ENCODE data around the gene NSUN3.

The NSUN3 gene

DNA sequence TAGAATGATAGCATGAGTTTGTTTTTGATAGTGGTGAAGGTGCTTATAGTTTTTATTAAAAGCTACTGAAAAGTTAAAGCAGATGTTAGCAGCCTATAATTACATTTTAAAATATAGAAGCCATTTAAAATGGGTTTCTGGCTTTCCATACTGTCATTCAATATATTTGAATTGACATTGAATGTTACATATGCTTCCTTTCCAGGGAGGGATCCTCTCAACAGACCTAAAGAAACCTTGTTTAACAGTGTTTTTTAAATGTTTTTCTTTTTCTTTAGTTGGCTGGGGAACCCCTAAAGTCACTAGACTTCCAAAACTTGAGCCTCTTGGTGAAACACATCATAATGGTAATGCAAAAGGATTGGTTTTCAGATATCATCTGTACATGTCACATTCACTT is 12.3 kb upstream of the NSUN3 start:
- DNase-seq (ENCODE audit: insufficient read length, low spot score) (no peak), FAIRE-seq (no peak)
- TF ChIP-seq, protein P1, sequence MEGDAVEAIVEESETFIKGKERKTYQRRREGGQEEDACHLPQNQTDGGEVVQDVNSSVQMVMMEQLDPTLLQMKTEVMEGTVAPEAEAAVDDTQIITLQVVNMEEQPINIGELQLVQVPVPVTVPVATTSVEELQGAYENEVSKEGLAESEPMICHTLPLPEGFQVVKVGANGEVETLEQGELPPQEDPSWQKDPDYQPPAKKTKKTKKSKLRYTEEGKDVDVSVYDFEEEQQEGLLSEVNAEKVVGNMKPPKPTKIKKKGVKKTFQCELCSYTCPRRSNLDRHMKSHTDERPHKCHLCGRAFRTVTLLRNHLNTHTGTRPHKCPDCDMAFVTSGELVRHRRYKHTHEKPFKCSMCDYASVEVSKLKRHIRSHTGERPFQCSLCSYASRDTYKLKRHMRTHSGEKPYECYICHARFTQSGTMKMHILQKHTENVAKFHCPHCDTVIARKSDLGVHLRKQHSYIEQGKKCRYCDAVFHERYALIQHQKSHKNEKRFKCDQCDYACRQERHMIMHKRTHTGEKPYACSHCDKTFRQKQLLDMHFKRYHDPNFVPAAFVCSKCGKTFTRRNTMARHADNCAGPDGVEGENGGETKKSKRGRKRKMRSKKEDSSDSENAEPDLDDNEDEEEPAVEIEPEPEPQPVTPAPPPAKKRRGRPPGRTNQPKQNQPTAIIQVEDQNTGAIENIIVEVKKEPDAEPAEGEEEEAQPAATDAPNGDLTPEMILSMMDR (IDR thresholded peaks at IDR 0.05; ENCODE audit: insufficient read depth, missing control alignments): no peak

DNA sequence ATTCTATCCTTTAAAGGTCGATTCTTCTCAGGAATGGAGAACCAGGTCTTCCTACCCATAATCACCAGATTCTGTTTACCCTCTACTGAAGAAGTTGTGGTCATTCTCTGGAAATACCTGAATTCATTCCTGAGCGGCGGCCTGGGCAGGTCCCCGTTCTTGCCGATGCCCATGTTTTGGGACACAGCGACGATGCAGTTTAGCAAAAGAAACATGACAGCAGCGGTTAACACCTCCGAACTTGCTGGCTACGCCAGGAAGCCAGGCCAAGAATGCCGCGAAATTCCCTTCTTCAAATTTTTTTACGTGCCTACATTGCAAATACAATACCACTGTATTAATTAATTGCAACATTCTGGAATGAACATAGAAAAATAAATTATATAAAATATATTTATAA is 1.6 kb upstream of the NSUN3 start:
- FAIRE-seq (no peak), DNase-seq (ENCODE audit: insufficient read length, low spot score) (no peak)
- TF ChIP-seq, protein P1 (IDR thresholded peaks at IDR 0.05; ENCODE audit: insufficient read depth, missing control alignments): no peak

DNA sequence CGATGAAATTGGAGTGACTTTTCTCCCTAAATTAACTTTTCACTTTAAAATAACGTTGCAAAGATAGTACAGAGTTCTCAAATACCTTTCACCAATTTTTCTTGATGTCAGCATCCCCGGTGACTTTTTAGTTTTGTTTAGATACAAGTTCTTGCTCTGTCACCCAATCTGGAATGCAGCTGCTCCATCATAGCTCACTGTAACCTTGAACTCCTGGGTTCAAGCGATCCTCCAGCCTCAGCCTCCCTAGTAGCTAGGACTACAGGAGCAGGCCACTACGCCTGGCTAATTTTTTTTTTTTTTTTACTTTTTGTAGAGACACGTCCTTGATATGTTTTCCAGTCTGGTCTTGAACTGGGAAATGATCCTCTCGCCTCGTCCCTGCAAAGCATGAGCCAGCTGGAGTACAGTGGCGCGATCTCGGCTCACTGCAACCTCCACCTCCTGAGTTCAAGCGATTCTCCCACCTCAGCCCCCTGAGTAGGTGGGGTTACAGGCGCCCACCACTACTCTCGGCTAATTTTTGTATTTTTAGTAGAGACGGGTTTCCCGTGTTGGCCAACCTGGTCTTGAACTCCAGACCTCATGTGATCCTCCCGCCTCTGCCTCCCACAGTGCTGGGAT is 747 bp downstream of the NSUN3 start:
- DNase-seq (ENCODE audit: insufficient read length, low spot score) (no peak), FAIRE-seq (no peak)
- TF ChIP-seq, protein P1 (IDR thresholded peaks at IDR 0.05; ENCODE audit: insufficient read depth, missing control alignments): no peak

DNA sequence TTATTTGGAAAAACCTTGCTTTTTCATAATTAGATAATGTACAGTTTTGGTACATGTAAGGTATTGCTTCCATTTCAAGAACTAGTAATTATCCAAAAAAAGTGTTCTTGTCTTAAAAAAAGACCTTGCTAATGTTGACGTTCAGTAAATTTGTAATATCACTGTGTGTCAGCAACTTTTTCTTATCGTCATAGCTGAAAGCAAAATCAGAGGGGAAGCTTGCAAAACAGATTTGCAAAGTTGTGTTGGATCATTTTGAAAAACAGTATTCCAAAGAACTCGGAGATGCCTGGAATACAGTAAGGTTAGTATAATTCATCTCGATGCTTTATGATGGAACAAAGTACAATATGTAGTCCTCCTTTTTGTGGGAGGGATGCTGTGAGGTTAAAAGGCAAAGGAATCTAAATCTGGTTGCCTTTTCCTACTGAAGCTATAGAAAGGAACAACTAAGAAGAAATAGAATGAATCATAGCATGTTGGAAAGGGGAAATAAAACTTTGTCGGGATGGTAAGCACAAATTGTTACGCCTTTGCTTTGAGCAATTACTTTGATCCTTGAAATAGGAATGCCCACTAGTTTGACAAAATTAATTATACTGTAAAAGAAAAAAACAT is 1.5 kb downstream of the NSUN3 start:
- TF ChIP-seq, protein P1 (IDR thresholded peaks at IDR 0.05; ENCODE audit: insufficient read depth, missing control alignments): no peak
- FAIRE-seq: no peak
- no peak for DNase-seq (ENCODE audit: insufficient read length, low spot score)

DNA sequence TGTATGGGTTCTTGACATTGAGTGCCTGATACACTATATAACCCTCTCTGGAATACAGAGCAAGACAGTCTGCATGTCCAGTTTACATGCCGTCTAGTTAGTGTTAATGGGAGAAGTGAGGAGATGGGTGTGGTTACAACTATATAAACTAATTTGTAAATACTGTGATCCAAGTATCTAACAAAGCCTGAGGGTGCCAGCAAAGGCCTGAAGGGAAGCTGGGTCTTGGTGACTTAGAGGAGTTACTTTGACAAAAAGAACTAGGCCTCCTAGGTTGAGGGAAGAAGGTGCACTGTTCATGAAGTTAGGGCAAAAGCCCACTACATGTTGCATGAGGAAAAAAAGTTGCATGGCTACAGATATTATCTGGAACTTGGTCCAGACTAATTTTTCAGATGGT is 2.3 kb downstream of the NSUN3 start:
- no peak for DNase-seq (ENCODE audit: insufficient read length, low spot score)
- no peak for FAIRE-seq
- TF ChIP-seq, protein P1 (IDR thresholded peaks at IDR 0.05; ENCODE audit: insufficient read depth, missing control alignments): no peak

DNA sequence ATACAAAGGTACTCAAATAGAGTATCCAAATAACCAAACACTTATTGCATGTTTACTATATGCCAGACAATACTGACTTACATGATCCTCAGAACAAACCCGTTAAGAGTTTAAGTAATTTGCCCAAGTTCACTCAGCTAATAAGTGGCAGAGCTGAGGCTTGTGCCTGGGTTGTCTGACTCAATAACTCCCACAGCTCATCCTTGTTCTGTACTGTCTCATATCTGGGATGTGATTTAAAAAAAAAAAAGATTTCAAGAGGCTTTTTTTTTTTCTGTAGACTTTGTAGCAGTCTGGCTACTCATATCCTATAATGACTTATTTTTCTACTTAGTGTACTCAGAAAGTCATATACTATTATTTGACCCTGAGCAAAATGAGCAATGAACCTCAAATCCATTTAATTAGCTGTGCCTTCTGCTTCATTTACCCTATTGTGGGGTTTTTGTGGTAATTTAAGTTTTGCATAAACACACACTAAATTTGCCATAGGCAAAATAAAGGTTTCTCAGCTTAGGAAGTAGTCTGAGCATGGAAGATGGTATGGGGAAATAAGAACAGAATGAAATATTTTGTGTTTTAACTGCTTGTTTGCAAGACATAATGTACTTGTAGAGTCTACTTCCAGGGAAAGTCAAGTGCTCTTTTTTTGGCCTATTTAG is 3.1 kb downstream of the NSUN3 start:
- TF ChIP-seq, protein P1 (IDR thresholded peaks at IDR 0.05; ENCODE audit: insufficient read depth, missing control alignments): no peak
- DNase-seq (ENCODE audit: insufficient read length, low spot score): no peak
- FAIRE-seq: no peak
